ENCODE measurements around the gene PKN3.
A peak's percentile ranks its signal among the peaks of the same experiment; 100 is the strongest.

PKN3 gene

DNA sequence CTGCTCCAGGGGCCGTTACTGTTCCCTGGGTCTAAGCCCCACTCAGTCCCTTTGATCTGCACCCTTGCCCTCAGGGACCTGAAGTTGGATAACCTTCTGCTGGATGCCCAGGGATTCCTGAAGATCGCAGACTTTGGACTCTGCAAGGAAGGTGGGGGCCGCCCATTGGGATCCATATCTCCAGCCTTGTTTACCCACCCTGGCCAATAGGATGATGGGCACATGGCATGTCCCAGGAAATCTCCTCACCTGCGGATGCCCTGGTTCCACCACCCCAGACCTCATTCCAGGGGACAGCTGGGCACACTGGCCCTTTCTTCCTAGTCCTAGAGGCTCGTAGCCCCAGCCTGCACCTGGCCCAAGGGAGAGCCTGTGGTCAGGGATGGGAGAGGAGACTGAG, 16.2 kb downstream of the PKN3 start:
- DNase-seq = no peak

DNA sequence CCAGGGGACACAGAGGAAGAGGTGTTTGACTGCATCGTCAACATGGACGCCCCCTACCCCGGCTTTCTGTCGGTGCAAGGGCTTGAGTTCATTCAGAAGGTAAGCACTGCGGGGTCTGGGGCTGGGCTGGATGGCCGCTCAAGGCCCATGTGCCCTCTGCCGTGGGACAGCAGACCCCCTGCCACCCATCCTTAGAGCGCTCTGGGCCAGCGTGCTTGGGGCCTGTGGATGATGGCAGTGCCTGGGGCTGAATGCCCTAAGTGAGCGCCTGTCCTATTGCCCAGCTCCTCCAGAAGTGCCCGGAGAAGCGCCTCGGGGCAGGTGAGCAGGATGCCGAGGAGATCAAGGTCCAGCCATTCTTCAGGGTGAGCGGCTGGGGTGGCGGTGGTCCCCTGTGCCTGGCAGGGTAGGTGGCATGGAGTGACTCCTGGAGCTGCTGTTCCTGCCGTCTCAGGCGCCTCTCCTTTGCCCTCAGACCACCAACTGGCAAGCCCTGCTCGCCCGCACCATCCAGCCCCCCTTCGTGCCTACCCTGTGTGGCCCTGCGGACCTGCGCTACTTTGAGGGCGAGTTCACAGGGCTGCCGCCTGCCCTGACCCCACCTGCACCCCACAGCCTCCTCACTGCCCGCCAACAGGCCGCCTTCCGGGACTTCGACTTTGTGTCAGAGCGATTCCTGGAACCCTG, 17.8 kb downstream of the PKN3 start:
- DNase-seq = no peak

- DNase-seq = no peak
Measured at GRCh38 chr9:128720841-128721486, 18.7 kb downstream of the PKN3 start.

DNA sequence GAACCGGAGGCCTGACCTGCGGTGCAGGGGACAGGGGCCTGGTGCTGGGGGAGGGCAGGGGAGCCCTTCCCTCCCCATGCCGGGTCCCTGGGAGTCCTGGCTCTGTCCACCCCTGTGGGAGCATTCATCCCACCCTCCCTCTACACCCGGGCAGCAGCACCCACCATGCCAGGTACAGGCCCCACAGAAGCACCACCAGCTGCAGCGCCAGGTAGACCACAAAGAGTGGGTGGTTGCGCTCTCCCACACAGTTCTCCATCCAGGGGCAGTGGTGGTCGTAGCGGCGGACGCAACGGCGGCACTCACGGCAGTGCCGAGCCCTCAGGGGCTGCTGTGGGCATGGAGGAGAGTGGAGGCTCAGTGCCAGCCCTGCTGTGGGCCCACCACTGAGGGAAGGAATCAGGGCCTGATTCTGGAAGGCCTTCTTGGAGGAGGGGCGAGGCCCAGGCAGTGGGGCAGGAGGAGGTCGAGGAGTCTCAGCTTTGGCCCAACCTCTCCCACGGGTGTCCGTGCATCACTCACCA, 19.2 kb downstream of the PKN3 start:
- DNase-seq = no peak

DNA sequence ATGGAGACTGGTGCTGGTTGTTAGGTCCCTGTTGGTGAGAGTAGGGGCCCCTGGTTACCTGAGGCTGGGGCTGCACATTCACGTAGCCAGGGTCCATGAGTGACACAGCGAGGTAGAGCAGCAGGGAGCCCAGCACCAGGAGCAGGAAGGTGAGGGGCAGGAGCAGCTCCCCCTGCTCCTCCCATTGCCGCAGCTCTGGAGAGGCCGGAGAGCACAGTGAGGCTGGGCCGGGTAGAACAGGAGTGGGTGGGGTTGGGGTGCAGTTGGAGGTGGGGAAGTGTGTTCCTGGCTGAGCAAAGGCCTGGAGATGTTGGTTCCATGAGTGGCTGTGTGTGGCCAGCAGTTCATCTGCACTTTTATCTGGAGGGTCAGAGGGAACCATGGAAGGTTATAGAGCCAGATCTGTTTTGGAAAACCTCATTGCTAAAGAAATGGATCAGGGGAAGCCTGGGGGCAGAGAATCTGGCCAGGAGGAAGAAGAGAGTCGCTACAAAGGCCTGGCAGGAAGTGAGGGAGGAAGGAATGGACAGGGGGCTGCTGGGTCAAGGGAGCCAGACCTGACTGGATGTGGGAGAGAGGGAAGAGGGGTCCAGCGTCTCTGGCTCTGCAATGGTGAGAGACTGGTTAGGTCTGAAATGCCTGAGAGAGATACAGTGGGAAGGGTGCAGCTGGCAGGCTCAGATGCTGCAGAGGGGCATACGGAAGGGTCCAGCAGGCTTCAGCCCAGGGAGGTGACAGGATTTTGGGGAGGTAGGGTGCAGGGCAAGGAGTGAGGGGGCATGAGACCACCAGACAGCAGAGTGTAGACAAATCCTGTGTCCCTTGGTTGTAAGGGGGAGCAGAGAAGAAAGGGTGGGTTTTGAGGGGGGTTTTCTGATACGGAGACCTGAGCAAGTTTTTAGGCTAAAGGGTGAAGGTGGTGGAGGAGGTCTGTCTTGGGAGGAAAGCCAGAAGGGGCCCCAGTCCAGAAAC, 20.4 kb downstream of the PKN3 start:
- DNase-seq = no peak

DNA sequence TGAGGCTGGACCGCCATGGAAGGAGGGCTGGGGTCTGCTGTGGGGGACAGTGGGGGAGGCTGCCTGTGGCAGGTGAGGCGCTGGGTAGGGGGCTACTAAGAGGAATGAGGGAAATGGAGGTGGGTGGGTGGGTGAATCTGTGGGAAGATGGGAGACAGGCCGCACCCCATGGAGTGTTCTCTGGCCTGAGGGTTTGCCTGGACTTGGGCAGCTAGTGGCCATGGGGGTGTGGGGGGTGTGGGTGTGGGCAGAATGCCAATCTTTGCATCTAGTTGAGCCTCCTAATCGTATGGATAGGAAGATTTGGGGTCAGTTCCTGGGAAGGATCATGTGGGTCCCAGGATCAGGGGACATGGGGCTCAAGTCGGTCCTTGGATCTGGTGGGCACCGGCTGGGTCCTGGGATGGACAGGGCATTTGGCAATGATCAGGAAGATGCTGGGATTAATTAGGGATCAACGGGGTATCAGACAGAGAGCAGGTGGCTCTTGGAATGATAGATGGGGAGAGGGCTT, 21.1 kb downstream of the PKN3 start:
- DNase-seq = no peak

GRCh38 chr9:128723866-128724743, 21.8 kb downstream of the PKN3 start, which contains the start of gene ZDHHC12:
Gene ZDHHC12 (minus strand): TSS chr9:128724127. CDS start chr9:128724093, 34 bp downstream.
- peak; percentile 93 to 99 for DNase-seq

DNA sequence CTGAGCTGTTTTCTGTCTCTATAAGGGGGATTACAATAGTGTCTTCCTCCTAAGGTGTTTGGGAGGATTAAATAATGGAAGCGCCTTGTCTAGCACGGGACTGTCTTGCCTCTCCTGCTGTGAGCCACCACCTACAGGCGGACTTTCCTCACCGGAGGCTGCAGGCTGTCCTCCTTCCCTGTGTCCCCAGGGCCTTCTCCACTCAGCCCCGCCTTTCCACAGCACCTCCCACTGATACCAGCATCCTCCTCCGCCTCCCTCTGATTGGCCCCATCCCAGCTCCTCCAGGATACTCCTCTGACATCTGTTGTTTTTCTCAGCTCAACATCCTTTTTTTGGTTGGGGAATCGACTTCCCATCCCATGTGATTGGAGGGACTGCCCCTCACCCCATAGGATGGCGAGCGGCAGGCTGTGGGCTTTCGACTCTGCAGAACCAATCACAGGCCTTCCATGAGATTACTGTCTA, 22.5 kb downstream of the PKN3 start:
- DNase-seq = peak; percentile 39 to 72

GRCh38 chr9:128727640-128728248, 25.4 kb downstream of the PKN3 start:
- DNase-seq = no peak

DNA sequence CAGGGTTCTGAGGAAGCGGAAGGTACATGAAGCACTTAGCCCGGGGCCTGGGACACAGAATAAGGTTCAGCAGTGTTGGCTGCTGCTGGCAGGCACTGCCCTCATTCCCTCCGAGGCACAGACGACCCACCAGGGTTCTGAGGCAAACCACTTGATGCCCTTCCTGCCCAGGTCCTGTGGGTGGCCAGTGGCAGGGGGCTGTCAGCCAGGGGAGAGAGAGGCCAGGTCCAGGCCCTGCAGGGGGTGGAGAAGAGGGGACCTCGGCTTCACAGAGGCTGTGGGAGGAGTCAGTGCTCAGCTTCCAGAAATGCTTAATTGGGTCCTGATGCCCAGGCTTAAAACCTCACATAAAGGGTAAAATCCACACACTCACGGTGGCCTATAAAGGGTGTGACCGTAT, 26.0 kb downstream of the PKN3 start:
- DNase-seq = no peak

DNA sequence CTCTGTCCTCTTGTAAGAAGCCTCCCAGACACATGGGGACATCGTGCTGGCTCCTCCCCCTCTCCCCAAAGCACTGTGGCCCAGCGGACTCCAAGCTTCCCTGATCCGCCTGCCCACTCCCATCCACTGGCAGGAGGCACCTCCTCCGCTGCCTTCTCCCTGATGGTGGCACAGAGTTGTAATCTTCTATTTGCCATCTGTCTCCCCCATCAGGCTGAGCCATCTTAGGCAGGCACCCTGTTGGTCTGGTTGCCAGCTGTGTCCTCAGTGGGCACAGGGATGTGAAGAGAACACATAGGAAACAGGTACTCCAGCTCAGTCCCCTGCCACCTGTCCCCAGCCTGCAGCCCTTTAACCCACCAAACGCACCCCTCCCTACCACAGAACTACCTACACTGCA, 27.0 kb downstream of the PKN3 start:
- DNase-seq = no peak

DNA sequence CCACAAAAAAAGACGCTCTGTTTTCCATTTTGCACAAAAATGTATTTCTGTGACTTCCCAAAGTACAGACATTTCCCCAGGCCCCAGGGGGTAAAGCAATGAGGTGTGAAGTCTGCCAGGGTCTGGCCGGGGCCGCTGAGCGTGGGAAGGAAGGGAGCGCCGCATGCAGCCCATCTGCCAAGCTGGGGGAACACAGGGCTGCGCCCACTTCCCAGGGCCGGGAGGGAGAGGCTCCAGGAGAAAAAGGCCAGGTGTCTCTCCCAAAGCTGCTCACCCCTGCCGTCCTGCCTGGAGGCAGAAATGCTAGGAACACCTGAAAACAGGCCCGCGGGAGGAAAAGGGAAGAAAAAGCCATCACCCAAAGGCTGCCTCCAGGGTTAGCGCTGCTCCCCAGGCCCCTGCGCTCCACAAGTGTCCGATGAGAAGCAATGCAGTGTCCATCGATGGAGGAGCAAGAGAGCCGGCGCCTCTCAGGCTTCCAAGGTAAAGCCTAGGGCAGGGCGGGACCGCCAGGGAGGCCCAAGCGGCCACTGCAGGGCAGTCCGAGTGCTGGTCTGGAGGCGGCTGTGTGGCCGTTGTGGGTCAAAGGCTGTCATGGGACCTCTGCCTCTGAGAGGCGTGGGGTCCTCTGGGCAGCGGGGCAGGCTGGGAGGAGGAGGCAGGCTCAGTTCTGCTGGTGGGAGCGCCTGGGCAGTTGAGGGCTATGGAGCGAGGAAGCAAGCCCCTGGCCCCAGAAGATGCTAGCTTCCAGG, 27.6 kb downstream of the PKN3 start:
- DNase-seq = no peak

GRCh38 chr9:128731093-128731492, 28.8 kb downstream of the PKN3 start:
- no peak for DNase-seq

GRCh38 chr9:128731691-128732090, 29.4 kb downstream of the PKN3 start:
- DNase-seq = no peak

- DNase-seq = no peak
Measured at GRCh38 chr9:128732576-128732975, 30.3 kb downstream of the PKN3 start.

GRCh38 chr9:128733256-128733655, 31.0 kb downstream of the PKN3 start:
- peak; percentile 59 to 75 for DNase-seq

DNA sequence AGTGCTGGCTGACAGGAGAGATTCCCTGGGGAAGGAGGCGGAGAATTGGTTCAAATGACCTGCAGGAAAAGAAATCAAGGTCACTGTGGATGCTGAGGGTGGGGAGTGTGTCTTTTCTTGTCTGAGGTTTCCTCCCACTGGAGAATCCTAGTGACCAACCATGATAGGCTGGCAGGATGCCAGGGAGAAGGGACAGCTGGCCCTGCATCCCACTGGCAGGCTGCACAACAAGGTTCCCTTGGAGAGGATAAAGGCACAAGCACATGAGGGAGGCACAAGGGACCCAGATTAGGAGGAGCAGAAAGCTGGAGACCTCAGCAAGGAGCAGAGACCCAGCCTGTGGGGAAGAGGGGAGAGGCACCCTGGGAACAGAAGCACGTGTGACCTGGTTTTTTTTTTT, 33.1 kb downstream of the PKN3 start:
- DNase-seq = no peak

- no peak for DNase-seq
Measured at GRCh38 chr9:128742401-128742800, 40.1 kb downstream of the PKN3 start.

GRCh38 chr9:128743421-128743820, 41.1 kb downstream of the PKN3 start:
- no peak for DNase-seq

- no peak for DNase-seq
Measured at GRCh38 chr9:128747241-128747640, 44.9 kb downstream of the PKN3 start.
